B cell (primary cell): ENCODE measurements around the gene STAT5A.

Experiments
- EZH2 ChIP-seq: IDR thresholded peaks from 2 replicates; pipeline ENCODE4 v1.6.1; 2012; ENCODE audit warnings: borderline replicate concordance, low read depth, mild to moderate bottlenecking, moderate library complexity, low read length; ENCODE audit not compliant: insufficient read depth, poor library complexity, severe bottlenecking
- TF ChIP-seq, protein P1 (sequence below): fragments of 200-600 bp; IDR thresholded peaks from one replicate; pipeline ENCODE4 v1.8.0; 2022; ENCODE audit warnings: antibody characterized with exemption, mild to moderate bottlenecking

- TF ChIP-seq, protein P1, sequence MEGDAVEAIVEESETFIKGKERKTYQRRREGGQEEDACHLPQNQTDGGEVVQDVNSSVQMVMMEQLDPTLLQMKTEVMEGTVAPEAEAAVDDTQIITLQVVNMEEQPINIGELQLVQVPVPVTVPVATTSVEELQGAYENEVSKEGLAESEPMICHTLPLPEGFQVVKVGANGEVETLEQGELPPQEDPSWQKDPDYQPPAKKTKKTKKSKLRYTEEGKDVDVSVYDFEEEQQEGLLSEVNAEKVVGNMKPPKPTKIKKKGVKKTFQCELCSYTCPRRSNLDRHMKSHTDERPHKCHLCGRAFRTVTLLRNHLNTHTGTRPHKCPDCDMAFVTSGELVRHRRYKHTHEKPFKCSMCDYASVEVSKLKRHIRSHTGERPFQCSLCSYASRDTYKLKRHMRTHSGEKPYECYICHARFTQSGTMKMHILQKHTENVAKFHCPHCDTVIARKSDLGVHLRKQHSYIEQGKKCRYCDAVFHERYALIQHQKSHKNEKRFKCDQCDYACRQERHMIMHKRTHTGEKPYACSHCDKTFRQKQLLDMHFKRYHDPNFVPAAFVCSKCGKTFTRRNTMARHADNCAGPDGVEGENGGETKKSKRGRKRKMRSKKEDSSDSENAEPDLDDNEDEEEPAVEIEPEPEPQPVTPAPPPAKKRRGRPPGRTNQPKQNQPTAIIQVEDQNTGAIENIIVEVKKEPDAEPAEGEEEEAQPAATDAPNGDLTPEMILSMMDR: no peak
- TF ChIP-seq EZH2: no peak
Measured at GRCh38 chr17:42359133-42359532, 70.8 kb downstream of the STAT5A start.
